Thymus (tissue), 11 donors: Measurements from ENCODE around the gene KIF1A. TPM values are rescaled to one million over a fixed set of nuclear protein-coding genes. Genes with fewer than 3 reads are reported as not detected.
"Not testable (repeated sequence)": the region's sequence is repeated elsewhere in the genome, so short reads cannot be mapped to it uniquely, and the experiment has no call there.

Source experiments
- DNase-seq, 9 donors: peaks; one replicate each; pipeline ENCODE4 v3.0.0-alpha.2; 2013; ENCODE audit warnings: low spot score in 9 of 9, low read depth in 6 of 9, missing footprints in 1 of 9
- H3K27ac ChIP-seq, 2 donors: one replicate each; pipeline ENCODE4 v1.5.1; 2013; ENCODE audit warnings: control low read depth in 1 of 2, low read depth in 1 of 2, low read length in 1 of 2, mild to moderate bottlenecking in 1 of 2, moderate library complexity in 1 of 2
- H3K27me3 ChIP-seq, 2 donors: one replicate each; pipeline ENCODE4 v1.5.1; 2013; ENCODE audit warnings: low read length in 1 of 2; ENCODE audit not compliant: control insufficient read depth in 2 of 2, insufficient read depth in 1 of 2
- H3K36me3 ChIP-seq, 2 donors: one replicate each; pipeline ENCODE4 v1.5.1; 2013; ENCODE audit warnings: low read length in 1 of 2, mild to moderate bottlenecking in 1 of 2, moderate library complexity in 1 of 2; ENCODE audit not compliant: control insufficient read depth in 2 of 2, insufficient read depth in 2 of 2
- H3K4me1 ChIP-seq, 2 donors: one replicate each; pipeline ENCODE4 v1.5.1; 2013; ENCODE audit warnings: low read length in 2 of 2; ENCODE audit not compliant: control insufficient read depth in 2 of 2, insufficient read depth in 2 of 2
- H3K4me3 ChIP-seq, 2 donors: one replicate each; pipeline ENCODE4 v1.5.1; 2013; ENCODE audit warnings: low read length in 2 of 2, control low read depth in 1 of 2, mild to moderate bottlenecking in 1 of 2
- H3K9me3 ChIP-seq, 2 donors: one replicate each; pipeline ENCODE4 v1.5.1; 2013; ENCODE audit warnings: low read length in 1 of 2, mild to moderate bottlenecking in 1 of 2; ENCODE audit not compliant: control insufficient read depth in 2 of 2, insufficient read depth in 1 of 2
- WGBS: extraction: QIAGEN DNeasy Blood & Tissue Kit; methylation state at CpG from one replicate; pipeline ENCODE4 v1.1.7; 2013; 5-methylcytosine and 5-hydroxymethylcytosine counted together
- polyA plus RNA-seq: library from polyadenylated mRNA; stranded (reverse); fragments of 200-250 nt; gene quantifications from one replicate; pipeline ENCODE4 v1.2.3, GENCODE V29; 2013
- total RNA-seq: library from RNA; stranded (reverse); fragments of 120-200 nt; gene quantifications from one replicate; pipeline ENCODE4 v1.2.4, GENCODE V29; 2013
- donor health status: healthy.

The KIF1A gene
- total and polyA plus RNA-seq, 2 donors: 0.42 to 0.78 TPM

DNA sequence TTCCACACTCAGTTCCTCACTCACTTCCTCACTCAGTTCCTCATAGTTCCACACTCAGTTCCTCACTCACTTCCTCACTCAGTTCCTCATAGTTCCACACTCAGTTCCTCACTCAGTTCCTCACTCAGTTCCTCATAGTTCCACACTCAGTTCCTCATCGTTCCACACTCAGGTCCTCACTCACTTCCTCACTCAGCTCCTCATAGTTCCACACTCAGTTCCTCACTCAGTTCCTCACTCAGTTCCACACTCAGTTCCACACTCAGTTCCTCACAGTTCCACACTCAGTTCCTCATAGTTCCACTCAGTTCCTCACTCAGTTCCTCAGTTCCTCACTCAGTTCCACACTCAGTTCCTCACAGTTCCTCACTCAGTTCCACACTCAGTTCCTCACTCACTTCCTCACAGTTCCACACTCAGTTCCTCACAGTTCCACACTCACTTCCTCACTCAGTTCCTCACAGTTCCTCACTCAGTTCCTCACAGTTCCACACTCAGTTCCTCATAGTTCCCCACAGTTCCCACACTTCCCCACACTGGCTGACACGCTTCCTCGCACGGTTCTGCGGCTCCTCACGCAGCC is 40.7 kb downstream of the KIF1A start:
- DNase-seq, H3K27ac ChIP-seq, H3K4me1 ChIP-seq, H3K27me3 ChIP-seq, H3K36me3 ChIP-seq, H3K9me3 ChIP-seq, H3K4me3 ChIP-seq: not testable (repeated sequence)
- 77% methylated on average over 6 of the region's 6 CpGs for WGBS

GRCh38 chr2:240778426-240778825 is 41.6 kb downstream of the KIF1A start:
- 85% methylated on average over 26 of the region's 26 CpGs for WGBS
- no peak for DNase-seq

GRCh38 chr2:240777456-240778212 is 42.4 kb downstream of the KIF1A start:
- no peaks in the 10 kb centered on the region for H3K27me3 ChIP-seq
- H3K4me1 ChIP-seq: no peaks in the 10 kb centered on the region
- no peak overlapping the region for H3K4me3 ChIP-seq
- no peaks in the 10 kb centered on the region for H3K36me3 ChIP-seq
- peaks cover 0 to 2% of the 10 kb centered on the region in 2 donors for H3K9me3 ChIP-seq
- no peak overlapping the region for H3K27ac ChIP-seq
- no peak for DNase-seq
- WGBS: 91% methylated on average over 49 of the region's 49 CpGs

More at GRCh38 chr2:240778426-240778825, 41.6 kb downstream of the KIF1A start:
- Histone ChIP-seq H3K27me3 (no peaks in the 10 kb centered on the region), H3K9me3 (peaks cover 0 to 8% of the 10 kb centered on the region in 2 donors), H3K27ac (no peak overlapping the region), H3K4me3 (no peak overlapping the region), H3K36me3 (no peaks in the 10 kb centered on the region), H3K4me1 (no peaks in the 10 kb centered on the region)

- Histone ChIP-seq H3K4me3 (no peak overlapping the region), H3K4me1 (no peaks in the 10 kb centered on the region), H3K27me3 (no peaks in the 10 kb centered on the region), H3K36me3 (no peaks in the 10 kb centered on the region), H3K9me3 (no peaks in the 10 kb centered on the region), H3K27ac (no peak overlapping the region)
- no peak for DNase-seq
- WGBS: 93% methylated on average over 8 of the region's 8 CpGs
These were observed 44.1 kb downstream of the KIF1A start for GRCh38 chr2:240775905-240776304.

GRCh38 chr2:240774856-240775255 is 45.2 kb downstream of the KIF1A start:
- Histone ChIP-seq H3K9me3 (no peaks in the 10 kb centered on the region), H3K36me3 (no peaks in the 10 kb centered on the region), H3K4me3 (no peak overlapping the region), H3K4me1 (no peaks in the 10 kb centered on the region), H3K27ac (no peak overlapping the region), H3K27me3 (no peaks in the 10 kb centered on the region)
- 93% methylated on average over 9 of the region's 9 CpGs for WGBS
- no peak for DNase-seq

DNA sequence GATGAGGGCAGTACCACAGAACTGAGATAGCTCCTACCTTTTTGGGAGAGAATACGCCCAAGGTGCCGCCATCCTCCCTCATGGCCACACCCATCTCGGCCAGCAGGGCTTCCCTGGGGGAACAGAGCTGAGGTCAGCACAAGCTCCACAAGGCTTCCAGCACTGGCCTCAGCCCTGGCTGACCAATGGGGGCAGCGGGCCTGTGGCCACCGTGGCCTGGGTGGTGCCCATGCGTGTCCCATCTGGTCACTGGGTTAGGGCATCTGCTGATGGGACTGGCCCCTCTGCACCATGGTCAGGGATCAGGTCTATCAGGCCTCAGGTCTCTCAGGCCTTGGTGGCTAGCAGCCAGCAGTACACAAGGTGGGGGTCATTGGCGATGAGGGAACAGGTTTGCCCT is 50.9 kb downstream of the KIF1A start:
- Histone ChIP-seq H3K4me3 (no peak overlapping the region), H3K9me3 (no peaks in the 10 kb centered on the region), H3K27me3 (no peaks in the 10 kb centered on the region), H3K36me3 (no peaks in the 10 kb centered on the region), H3K4me1 (no peaks in the 10 kb centered on the region), H3K27ac (no peak overlapping the region)
- no peak for DNase-seq
- WGBS: 96% methylated on average over 7 of the region's 7 CpGs

- Histone ChIP-seq H3K4me3 (no peak overlapping the region), H3K27me3 (no peaks in the 10 kb centered on the region), H3K27ac (no peak overlapping the region), H3K4me1 (no peaks in the 10 kb centered on the region), H3K36me3 (no peaks in the 10 kb centered on the region), H3K9me3 (no peaks in the 10 kb centered on the region)
- no peak for DNase-seq
- 95% methylated on average over 7 of the region's 7 CpGs for WGBS
These were observed 51.8 kb downstream of the KIF1A start for GRCh38 chr2:240768216-240768615.

DNA sequence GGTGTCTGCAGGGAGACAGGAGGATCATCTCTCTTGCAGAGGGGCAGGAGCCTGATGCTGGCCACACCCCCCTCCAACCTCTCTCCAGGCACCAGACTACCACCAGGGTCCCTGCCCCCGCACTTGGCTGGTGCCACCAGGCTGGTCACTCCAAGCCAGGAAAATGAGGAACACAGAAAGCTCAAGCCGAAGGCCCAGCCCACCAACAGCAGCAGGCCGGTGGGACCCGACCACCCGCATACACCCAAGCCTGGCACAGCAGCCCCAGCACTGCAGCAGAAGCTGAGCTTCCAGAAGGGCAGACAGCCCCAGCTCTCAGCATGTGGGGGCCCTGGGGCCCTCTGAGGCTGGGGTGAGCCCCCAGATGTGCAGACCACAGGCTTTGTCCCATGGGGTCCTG is 52.7 kb downstream of the KIF1A start:
- no peak for DNase-seq
- H3K4me3 ChIP-seq: no peak overlapping the region
- no peaks in the 10 kb centered on the region for H3K27me3 ChIP-seq
- 94% methylated on average over 5 of the region's 5 CpGs for WGBS
- H3K27ac ChIP-seq: no peak overlapping the region
- no peaks in the 10 kb centered on the region for H3K9me3 ChIP-seq
- H3K36me3 ChIP-seq: no peaks in the 10 kb centered on the region
- no peaks in the 10 kb centered on the region for H3K4me1 ChIP-seq

DNA sequence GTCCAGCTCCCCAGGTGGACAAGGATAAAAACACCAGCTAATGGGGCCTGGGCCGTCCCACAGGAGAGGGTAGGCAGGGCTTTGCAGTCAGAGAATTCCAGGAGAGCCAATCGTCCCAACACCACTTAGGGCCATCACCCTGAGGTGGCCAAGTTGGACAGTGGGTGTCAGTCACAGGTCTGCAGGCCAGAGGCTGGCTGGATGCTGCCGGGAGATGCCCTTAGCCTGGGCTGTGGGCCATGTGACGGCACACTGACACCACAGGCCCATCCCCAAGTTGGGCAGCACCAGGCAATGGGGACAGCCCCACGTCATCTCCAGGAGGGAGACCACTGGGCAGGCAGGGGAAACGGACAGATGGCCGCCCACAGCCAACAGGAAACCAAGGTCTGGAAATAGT is 53.9 kb downstream of the KIF1A start:
- Histone ChIP-seq H3K4me1 (no peaks in the 10 kb centered on the region), H3K9me3 (no peaks in the 10 kb centered on the region), H3K27ac (no peak overlapping the region), H3K36me3 (no peaks in the 10 kb centered on the region), H3K4me3 (no peak overlapping the region), H3K27me3 (no peaks in the 10 kb centered on the region)
- no peak for DNase-seq
- WGBS: 92% methylated on average over 7 of the region's 7 CpGs
